ENCODE data around the gene SPEN. TPM values are rescaled to one million over a fixed set of nuclear protein-coding genes. Genes with fewer than 3 reads are reported as not detected.

Gene SPEN
- total and polyA plus RNA-seq, 2 of the 4 experiments (the other 2 are of a cell fraction), result 7.6 to 15.8 TPM

DNA sequence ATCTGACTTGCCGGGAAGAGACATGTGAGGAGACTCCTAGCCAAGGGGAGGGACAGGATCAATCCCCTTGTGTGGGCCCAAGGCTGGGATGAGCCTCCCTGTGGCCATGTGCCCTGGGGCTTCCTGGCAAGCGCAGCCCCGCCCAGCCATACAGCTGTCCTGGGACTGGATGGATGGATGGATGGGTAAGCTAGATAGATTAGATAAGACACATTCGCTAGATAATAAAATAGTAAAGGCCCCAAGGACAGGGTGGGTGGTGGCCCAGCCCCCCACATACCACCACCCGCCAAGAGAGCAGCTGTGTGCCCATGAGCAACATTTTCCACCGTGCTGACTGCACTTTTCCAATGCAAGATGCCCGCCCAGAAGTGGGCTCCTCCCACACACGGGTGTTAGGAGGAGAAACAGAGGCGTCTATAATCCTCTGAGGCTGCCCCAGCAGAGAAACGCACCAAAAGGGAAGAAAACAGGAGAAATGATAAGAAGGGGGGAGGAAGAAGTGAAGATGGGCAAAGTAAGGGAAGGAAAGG, 103.3 kb downstream of the SPEN start:
- POLR2A ChIA-PET (ENCODE audit: unreplicated experiment), result no interaction called here
- TF ChIP-seq BHLHE40 (IDR thresholded peaks at IDR 0.05; ENCODE audit: low read depth, low read length) (peak; percentile 26; the same call in 1 of the 2 replicates), CHD1 (IDR thresholded peaks at IDR 0.05; ENCODE audit: low read depth, low read length) (no peak)
- Histone ChIP-seq H3K23ac (ENCODE audit: low read depth, low read length) (peak overlapping the region; percentile 93), H3K4me2 (ENCODE audit: low read depth, low read length) (no peak overlapping the region), H4K20me1 (ENCODE audit: insufficient read depth, low read length) (peaks cover 6% of the 10 kb centered on the region; the same call in 1 of the 2 replicates), H4K8ac (ENCODE audit: low read depth in 2 of 2, low read length in 2 of 2) (peak overlapping the region; percentile 40 to 81), H2AK5ac (ENCODE audit: low read depth, low read length) (peak overlapping the region; percentile 99), H2BK15ac (ENCODE audit: low read depth, low read length) (peak overlapping the region; percentile 92; the same call in 2 of the 3 replicates), H3K14ac (replicated peaks; ENCODE audit: low read depth, low read length) (peak overlapping the region; percentile 97), H2AK9ac (replicated peaks; ENCODE audit: low read depth, low read length, poor library complexity) (peak overlapping the region; percentile 100), H3K9me3 (ENCODE audit: control insufficient read depth, insufficient read depth, low read length) (no peaks in the 10 kb centered on the region), H3K27me3 (ENCODE audit: control insufficient read depth, insufficient read depth, low read length) (no peaks in the 10 kb centered on the region), H3K79me1 (ENCODE audit: low read depth in 1 of 2, low read length in 2 of 2) (peaks cover 53 to 85% of the 10 kb centered on the region in 2 experiments), H3K27ac (ENCODE audit: insufficient read depth, low read length) (peak overlapping the region; percentile 87), H2BK20ac (ENCODE audit: low read depth, low read length) (peak overlapping the region; percentile 92), H3K18ac (ENCODE audit: low read depth, low read length) (peak overlapping the region; percentile 56), H3K36me3 (ENCODE audit: control insufficient read depth, insufficient read depth, low read length) (peaks cover 24% of the 10 kb centered on the region), H3K9ac (ENCODE audit: low read depth, low read length) (no peak overlapping the region; the same call in 1 of the 2 replicates), H4K5ac (ENCODE audit: low read depth, low read length) (peak overlapping the region; percentile 19; the same call in 1 of the 2 replicates), H4K91ac (ENCODE audit: insufficient read depth, low read depth, low read length) (peak overlapping the region; percentile 97), H3K9me1 (ENCODE audit: insufficient read depth, low read length) (peaks cover 54% of the 10 kb centered on the region), H2BK5ac (ENCODE audit: low read depth, low read length, poor library complexity, severe bottlenecking) (peak overlapping the region; percentile 95), H3K4ac (ENCODE audit: low read depth, low read length) (peak overlapping the region; percentile 97), H2BK120ac (ENCODE audit: low read depth, low read length) (peak overlapping the region; percentile 91), H2AFZ (replicated peaks; ENCODE audit: low read length, poor library complexity) (no peak overlapping the region), H3K4me3 (ENCODE audit: insufficient read depth, low read depth, low read length) (no peak overlapping the region), H3K56ac (ENCODE audit: extremely low read depth, insufficient read depth, low read length) (peak overlapping the region; percentile 31; the same call in 1 of the 2 replicates), H3K4me1 (ENCODE audit: control insufficient read depth, insufficient read depth, low read length) (peaks cover 51% of the 10 kb centered on the region)
- whole genome bisulfite sequencing, 2 experiments (ENCODE audit: extremely low coverage in 2 of 2, insufficient read length in 1 of 2), result no CpG with 5 or more reads among the region's 10 CpGs
- CTCF ChIA-PET, result interaction anchor here (0.6 to 1.6 kb wide), 3 partner anchors 22 to 159 kb away, joined by 3 to 4 read pairs (median 3); partner anchors contain the start of gene ZBTB17
- dilution Hi-C loops (cut with HindIII; ENCODE audit: low sequenced_read_pairs, unreplicated experiment) (no loop called here), in situ Hi-C loops (cut with MboI; ENCODE audit: low sequenced_read_pairs) (no loop called here), intact Hi-C loops (cut with micrococcal nuclease) (no loop called here)
- DNase-seq, result peak; percentile 42
- no peak for ATAC-seq (ENCODE audit: low read depth)
- no TSS peak for BruUV-seq (replicated peaks)
